Neural progenitor cell (in vitro differentiated cells): ENCODE measurements around the gene NQO2.

Experiments used
- EZH2 ChIP-seq: fragments of 200-600 bp; sonication (generic); IDR thresholded peaks from 2 replicates; pipeline ENCODE4 v1.6.1; 2017; ENCODE audit warnings: antibody characterized with exemption, mild to moderate bottlenecking, moderate library complexity
- EZH2phosphoT487 ChIP-seq: fragments of 200-600 bp; sonication (generic); IDR thresholded peaks from 2 replicates; pipeline ENCODE4 v1.6.1; 2017; ENCODE audit warnings: antibody characterized with exemption
- TF ChIP-seq, protein P1 (sequence below): fragments of 200-600 bp; sonication (generic); IDR thresholded peaks from 2 replicates; pipeline ENCODE4 v1.5.1; 2017; ENCODE audit warnings: antibody characterized with exemption, mild to moderate bottlenecking

GRCh38 chr6:2979819-2980464, 19.8 kb upstream of the NQO2 start:
- TF ChIP-seq, protein P1, sequence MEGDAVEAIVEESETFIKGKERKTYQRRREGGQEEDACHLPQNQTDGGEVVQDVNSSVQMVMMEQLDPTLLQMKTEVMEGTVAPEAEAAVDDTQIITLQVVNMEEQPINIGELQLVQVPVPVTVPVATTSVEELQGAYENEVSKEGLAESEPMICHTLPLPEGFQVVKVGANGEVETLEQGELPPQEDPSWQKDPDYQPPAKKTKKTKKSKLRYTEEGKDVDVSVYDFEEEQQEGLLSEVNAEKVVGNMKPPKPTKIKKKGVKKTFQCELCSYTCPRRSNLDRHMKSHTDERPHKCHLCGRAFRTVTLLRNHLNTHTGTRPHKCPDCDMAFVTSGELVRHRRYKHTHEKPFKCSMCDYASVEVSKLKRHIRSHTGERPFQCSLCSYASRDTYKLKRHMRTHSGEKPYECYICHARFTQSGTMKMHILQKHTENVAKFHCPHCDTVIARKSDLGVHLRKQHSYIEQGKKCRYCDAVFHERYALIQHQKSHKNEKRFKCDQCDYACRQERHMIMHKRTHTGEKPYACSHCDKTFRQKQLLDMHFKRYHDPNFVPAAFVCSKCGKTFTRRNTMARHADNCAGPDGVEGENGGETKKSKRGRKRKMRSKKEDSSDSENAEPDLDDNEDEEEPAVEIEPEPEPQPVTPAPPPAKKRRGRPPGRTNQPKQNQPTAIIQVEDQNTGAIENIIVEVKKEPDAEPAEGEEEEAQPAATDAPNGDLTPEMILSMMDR: no peak
- no peak for TF ChIP-seq EZH2
- TF ChIP-seq EZH2phosphoT487: no peak
